GM23338 (cell line): ENCODE data around the gene STIP1. TPM values are rescaled to one million over a fixed set of nuclear protein-coding genes. Genes with fewer than 3 reads are reported as not detected.

Experiments
- ATAC-seq: fragments of 200-7000 bp; cut with Tn5 transposase; 3 replicates; pipeline ENCODE4 v1.9.1; 2020
- DNase-seq: peaks from one replicate; pipeline ENCODE4 v3.0.0-alpha.2; 2015; ENCODE audit warnings: low spot score
- H2AFZ ChIP-seq: fragments of 200-600 bp; sonication (generic); 2 replicates; pipeline ENCODE4 v1.8.0; 2016; ENCODE audit warnings: antibody characterized with exemption, mild to moderate bottlenecking, moderate library complexity
- H3F3A ChIP-seq: fragments of 200-600 bp; sonication (generic); replicated peaks from 2 replicates; pipeline ENCODE4 v1.8.0; 2017; ENCODE audit warnings: antibody characterized with exemption, mixed run types, low read depth
- H3K27ac ChIP-seq: fragments of 200-600 bp; sonication (generic); 2 replicates; pipeline ENCODE4 v1.6.1; 2016; ENCODE audit warnings: low read depth
- H3K27me3 ChIP-seq: fragments of 200-600 bp; sonication (generic); 2 replicates; pipeline ENCODE4 v1.8.0; 2016; ENCODE audit warnings: mild to moderate bottlenecking, mixed run types, moderate library complexity; ENCODE audit not compliant: insufficient read depth
- H3K36me3 ChIP-seq: fragments of 200-600 bp; sonication (generic); 2 replicates; pipeline ENCODE4 v1.8.0; 2016; ENCODE audit warnings: mild to moderate bottlenecking; ENCODE audit not compliant: insufficient read depth
- H3K4me1 ChIP-seq: fragments of 200-600 bp; sonication (generic); 2 replicates; pipeline ENCODE4 v1.8.0; 2016; ENCODE audit warnings: mild to moderate bottlenecking, moderate library complexity; ENCODE audit not compliant: insufficient read depth
- H3K4me2 ChIP-seq: fragments of 200-600 bp; sonication (generic); 2 replicates; pipeline ENCODE4 v1.7.1; 2017; ENCODE audit warnings: mixed run types
- H3K4me3 ChIP-seq: fragments of 200-600 bp; sonication (generic); 2 replicates; pipeline ENCODE4 v1.6.1; 2016; ENCODE audit warnings: mixed run types
- H3K79me2 ChIP-seq: fragments of 200-600 bp; sonication (generic); replicated peaks from 2 replicates; pipeline ENCODE4 v1.8.0; 2017; ENCODE audit warnings: mild to moderate bottlenecking; ENCODE audit not compliant: insufficient read depth
- H3K9me2 ChIP-seq: fragments of 200-600 bp; sonication (generic); 2 replicates; pipeline ENCODE4 v1.8.0; 2017; ENCODE audit not compliant: insufficient read depth
- H4K20me1 ChIP-seq: fragments of 200-600 bp; sonication (generic); replicated peaks from 2 replicates; pipeline ENCODE4 v1.8.0; 2017; ENCODE audit warnings: mild to moderate bottlenecking; ENCODE audit not compliant: insufficient read depth
- H3K27ac Mint-ChIP-seq: 2 replicates; pipeline ENCODE4 v1.8.0; 2020; ENCODE audit warnings: inconsistent platforms, mild to moderate bottlenecking, moderate library complexity, mixed read lengths
- H3K27me3 Mint-ChIP-seq: 3 replicates; pipeline ENCODE4 v1.8.0; 2022; ENCODE audit warnings: low read depth, mild to moderate bottlenecking, moderate library complexity, mixed read lengths, inconsistent platforms; ENCODE audit not compliant: insufficient read depth, poor library complexity
- H3K36me3 Mint-ChIP-seq: 3 replicates; pipeline ENCODE4 v1.8.0; 2021; ENCODE audit warnings: low read depth, mild to moderate bottlenecking, inconsistent platforms, moderate library complexity, mixed read lengths
- H3K4me1 Mint-ChIP-seq: 3 replicates; pipeline ENCODE4 v1.8.0; 2020; ENCODE audit warnings: mild to moderate bottlenecking, inconsistent platforms, mixed read lengths
- H3K4me3 Mint-ChIP-seq: 3 replicates; pipeline ENCODE4 v1.8.0; 2021; ENCODE audit warnings: moderate library complexity, mild to moderate bottlenecking, inconsistent platforms, mixed read lengths
- H3K9me3 Mint-ChIP-seq: 3 replicates; pipeline ENCODE4 v1.8.0; 2020; ENCODE audit warnings: moderate library complexity, mild to moderate bottlenecking, inconsistent platforms, mixed read lengths
- CREB1 ChIP-seq: fragments of 250-450 bp; sonication (Bioruptor Pico); IDR thresholded peaks from 2 replicates; pipeline ENCODE4 v1.5.0; 2020; ENCODE audit warnings: low read depth, mild to moderate bottlenecking, moderate library complexity
- CTCF ChIP-seq, 2 experiments: fragments of 200-600 bp in 1 of 2; sonication (generic) in 1 of 2; conservative IDR thresholded peaks; 2 replicates each; pipeline versions ENCODE4 v1.5.1 to v1.6.1; 2016 to 2017; ENCODE audit warnings: antibody characterized with exemption in 2 of 2, low read depth in 2 of 2, mild to moderate bottlenecking in 2 of 2, moderate library complexity in 1 of 2
- ETS1 ChIP-seq: IDR thresholded peaks from 2 replicates; pipeline ENCODE4 v1.6.1; 2016; ENCODE audit warnings: antibody characterized with exemption
- EZH2 ChIP-seq: fragments of 200-600 bp; sonication (generic); IDR thresholded peaks from one replicate; pipeline ENCODE4 v1.8.0; 2017; ENCODE audit warnings: antibody characterized with exemption, mild to moderate bottlenecking, low read depth; ENCODE audit not compliant: unreplicated experiment
- EZH2phosphoT487 ChIP-seq: fragments of 200-600 bp; sonication (generic); IDR thresholded peaks from one replicate; pipeline ENCODE4 v1.8.1; 2018; ENCODE audit warnings: antibody characterized with exemption; ENCODE audit not compliant: unreplicated experiment
- JUNB ChIP-seq: IDR thresholded peaks from one replicate; pipeline ENCODE4 v1.6.1; 2016; ENCODE audit warnings: antibody characterized with exemption; ENCODE audit not compliant: unreplicated experiment
- NANOG ChIP-seq: IDR thresholded peaks from 2 replicates; pipeline ENCODE4 v1.6.1; 2016; ENCODE audit warnings: antibody characterized with exemption, borderline replicate concordance
- POLR2AphosphoS5 ChIP-seq: IDR thresholded peaks from 2 replicates; pipeline ENCODE4 v1.6.1; 2016; ENCODE audit warnings: antibody characterized with exemption, low read depth
- REST ChIP-seq: IDR thresholded peaks from one replicate; pipeline ENCODE4 v1.6.1; 2018; ENCODE audit warnings: antibody characterized with exemption; ENCODE audit not compliant: unreplicated experiment
- STAT1 ChIP-seq: IDR thresholded peaks from one replicate; pipeline ENCODE4 v1.6.1; 2016; ENCODE audit warnings: antibody characterized with exemption; ENCODE audit not compliant: unreplicated experiment
- ZNF114 ChIP-seq: fragments of 250-450 bp; sonication (Bioruptor Pico); IDR thresholded peaks from 2 replicates; pipeline ENCODE4 v1.5.0; 2020; ENCODE audit warnings: mild to moderate bottlenecking, moderate library complexity
- ZNF331 ChIP-seq: fragments of 250-450 bp; sonication (Bioruptor Pico); IDR thresholded peaks from 2 replicates; pipeline ENCODE4 v1.5.0; 2020; ENCODE audit warnings: low read depth, mild to moderate bottlenecking, moderate library complexity
- ZNF462 ChIP-seq: fragments of 250-450 bp; sonication (Bioruptor Pico); IDR thresholded peaks from 2 replicates; pipeline ENCODE4 v1.5.0; 2020; ENCODE audit warnings: mild to moderate bottlenecking, moderate library complexity
- polyA plus RNA-seq: library from polyadenylated mRNA; unstranded; fragments of >200 nt; fragmentation: Nextera tagmentation; extraction: Ambion mirVana; gene quantifications from 2 replicates; pipeline ENCODE4 v1.2.1, GENCODE V29; 2016
- total RNA-seq: library from RNA; depleted of rRNA; stranded (reverse); fragments of >200 nt; shearing (Covaris generic); gene quantifications from 2 replicates; pipeline ENCODE4 v1.2.3, GENCODE V29; 2014

Gene STIP1
- total and polyA plus RNA-seq, 2 experiments from 2014 or later: 213 to 351 TPM

GRCh38 chr11:64207256-64208085, 21.5 kb downstream of the STIP1 start:
- Histone ChIP-seq H3K4me2 (no peak overlapping the region), H3F3A (peaks cover 31% of the 10 kb centered on the region), H4K20me1 (peaks cover 11% of the 10 kb centered on the region), H3K36me3 (peaks cover 21% of the 10 kb centered on the region), H2AFZ (no peak overlapping the region), H3K4me1 (no peaks in the 10 kb centered on the region; the same call in 1 of the 2 replicates), H3K9me2 (no peaks in the 10 kb centered on the region), H3K27me3 (no peaks in the 10 kb centered on the region), H3K79me2 (no peaks in the 10 kb centered on the region), H3K27ac (no peak overlapping the region), H3K4me3 (no peak overlapping the region)
- TF ChIP-seq ZNF331 (no peak), ZNF114 (no peak), ZNF462 (CRISPR knock-in tag) (no peak), EZH2phosphoT487 (no peak), JUNB (no peak), ETS1 (no peak), REST (no peak), EZH2 (no peak), CTCF (conservative IDR thresholded peaks at IDR 0.05; ENCODE audit: low read depth in 2 of 2) (no peak), NANOG (no peak), POLR2AphosphoS5 (no peak), CREB1 (CRISPR knock-in tag) (no peak), STAT1 (no peak)
- peaks cover 43% of the 10 kb centered on the region for H3K36me3 Mint-ChIP-seq
- peaks cover 18% of the 10 kb centered on the region for H3K4me1 Mint-ChIP-seq
- peak overlapping the region; percentile 56; the same call in 1 of the 2 replicates for H3K27ac Mint-ChIP-seq
- ATAC-seq (no peak), DNase-seq (peak; percentile 34)
- H3K4me3 Mint-ChIP-seq: no peak overlapping the region
- H3K27me3 Mint-ChIP-seq: peaks cover 18% of the 10 kb centered on the region
- no peaks in the 10 kb centered on the region for H3K9me3 Mint-ChIP-seq
